ENCODE results near the gene HSD17B14. TPM values are rescaled to one million over a fixed set of nuclear protein-coding genes. Genes with fewer than 3 reads are reported as not detected.
A peak's percentile ranks its signal among the peaks of the same experiment; 100 is the strongest.
"Not testable (repeated sequence)": the region's sequence is repeated elsewhere in the genome, so short reads cannot be mapped to it uniquely, and the experiment has no call there.

Gene HSD17B14
- total RNA-seq, 4 donors from 2014 or later, result 3.5 to 15.1 (median 5.4) TPM

- Histone ChIP-seq H3K4me3 (no peak overlapping the region), H3K27ac (peak overlapping the region in 2 of 4 donors; percentile 21 to 100), H3K9me3 (no peaks in the 10 kb centered on the region), H3K4me1 (peaks cover 16 to 37% (median 23%) of the 10 kb centered on the region in 4 donors), H3K36me3 (peaks cover 0 to 20% (median 3%) of the 10 kb centered on the region in 4 donors), H3K27me3 (no peaks in the 10 kb centered on the region)
- in situ Hi-C loops (cut with MboI; ENCODE audit: low pct_ligation_motif_present in 1 of 4, low pct_unique_long_range_greater_than_20kb in 1 of 4, low sequenced_read_pairs in 3 of 4), result loop anchor here in 1 of 4 donors (10.0 kb wide), 1 partner anchor 76 kb away; the partner anchor contains the start of gene BAX
- peak in 1 of 3 donors; percentile 10 for TF ChIP-seq POLR2AphosphoS5 (IDR thresholded peaks at IDR 0.05)
- TF ChIP-seq EP300 (IDR thresholded peaks at IDR 0.05; ENCODE audit: low read depth), result no peak
- intact Hi-C loops (cut with DNase I; ENCODE audit: low total_unique reads), result loop anchor here (10.0 kb wide), 1 partner anchor 86 kb away; the partner anchor contains the start of gene FTL
- no peak for DNase-seq
- WGBS, 2 donors (ENCODE audit: low coverage in 1 of 2), result 83 to 90% methylated on average over 6 to 13 of the region's 13 CpGs
Observed at GRCh38 chr19:48879025-48879637, 42.8 kb upstream of the HSD17B14 start.

GRCh38 chr19:48878196-48879024 lies 42.1 kb upstream of the HSD17B14 start:
- Histone ChIP-seq H3K9me3 (no peaks in the 10 kb centered on the region), H3K36me3 (peaks cover 0 to 28% (median 3%) of the 10 kb centered on the region in 4 donors), H3K27me3 (no peaks in the 10 kb centered on the region), H3K4me3 (no peak overlapping the region), H3K4me1 (peaks cover 23 to 44% (median 31%) of the 10 kb centered on the region in 4 donors), H3K27ac (peak overlapping the region in 3 of 4 donors; percentile 7 to 100 (median 21))
- in situ Hi-C loops (cut with MboI; ENCODE audit: low pct_ligation_motif_present in 1 of 4, low pct_unique_long_range_greater_than_20kb in 1 of 4, low sequenced_read_pairs in 3 of 4) (loop anchor here in 1 of 4 donors (10.0 kb wide), 1 partner anchor 76 kb away; the partner anchor contains the start of gene BAX), intact Hi-C loops (cut with DNase I; ENCODE audit: low total_unique reads) (loop anchor here (10.0 kb wide), 1 partner anchor 86 kb away; the partner anchor contains the start of gene FTL)
- no peak for TF ChIP-seq EP300 (IDR thresholded peaks at IDR 0.05; ENCODE audit: low read depth)
- peak in 1 of 3 donors; percentile 3 for TF ChIP-seq POLR2AphosphoS5 (IDR thresholded peaks at IDR 0.05)
- no peak for DNase-seq
- 80 to 86% methylated on average over 4 to 11 of the region's 11 CpGs for WGBS, 2 donors (ENCODE audit: low coverage in 1 of 2)

GRCh38 chr19:48877855-48878195 lies 41.5 kb upstream of the HSD17B14 start:
- H3K27ac ChIP-seq, result peak overlapping the region in 3 of 4 donors; percentile 21 to 100 (median 100)
- 90% methylated on average over 6 of the region's 6 CpGs; no CpG with 5 or more reads in 1 of the 2 donors for WGBS, 2 donors (ENCODE audit: low coverage in 1 of 2)
- TF ChIP-seq POLR2AphosphoS5 (IDR thresholded peaks at IDR 0.05) (no peak), POLR2A (IDR thresholded peaks at IDR 0.05) (no peak), CTCF (IDR thresholded peaks at IDR 0.05) (no peak), EP300 (IDR thresholded peaks at IDR 0.05; ENCODE audit: low read depth) (no peak)
- intact Hi-C loops (cut with DNase I; ENCODE audit: low total_unique reads), result loop anchor here (10.0 kb wide), 1 partner anchor 87 kb away; the partner anchor contains the start of gene FTL
- no peaks in the 10 kb centered on the region for H3K9me3 ChIP-seq
- H3K36me3 ChIP-seq, result peaks cover 0 to 28% (median 3%) of the 10 kb centered on the region in 4 donors
- no peaks in the 10 kb centered on the region for H3K27me3 ChIP-seq
- DNase-seq, result no peak
- in situ Hi-C loops (cut with MboI; ENCODE audit: low pct_ligation_motif_present in 1 of 4, low pct_unique_long_range_greater_than_20kb in 1 of 4, low sequenced_read_pairs in 3 of 4), result loop anchor here in 1 of 4 donors (10.0 kb wide), 1 partner anchor 77 kb away; the partner anchor contains the start of gene BAX
- H3K4me3 ChIP-seq, result no peak overlapping the region
- H3K4me1 ChIP-seq, result peaks cover 23 to 48% (median 35%) of the 10 kb centered on the region in 4 donors

GRCh38 chr19:48876043-48876981 lies 40.0 kb upstream of the HSD17B14 start:
- H3K27me3 ChIP-seq, H3K9me3 ChIP-seq: not testable (repeated sequence)
- Histone ChIP-seq H3K36me3 (peaks cover 0 to 28% (median 3%) of the 10 kb centered on the region in 4 donors), H3K27ac (peak overlapping the region; percentile 100), H3K4me1 (peaks cover 23 to 48% (median 36%) of the 10 kb centered on the region in 4 donors), H3K4me3 (peak overlapping the region in 2 of 4 donors; percentile 75 to 98)
- peak in 1 of 3 donors; percentile 9 for TF ChIP-seq POLR2AphosphoS5 (IDR thresholded peaks at IDR 0.05)
- in situ Hi-C loops (cut with MboI; ENCODE audit: low pct_ligation_motif_present in 1 of 4, low pct_unique_long_range_greater_than_20kb in 1 of 4, low sequenced_read_pairs in 3 of 4), result loop anchor here in 1 of 4 donors (10.0 kb wide), 1 partner anchor 78 kb away; the partner anchor contains the start of gene BAX
- DNase-seq, result peak; percentile 52
- 63 to 71% methylated on average over 18 to 30 of the region's 30 CpGs for WGBS, 2 donors (ENCODE audit: low coverage in 1 of 2)
- intact Hi-C loops (cut with DNase I; ENCODE audit: low total_unique reads), result loop anchor here (10.0 kb wide), 1 partner anchor 88 kb away; the partner anchor contains the start of gene FTL

Data from transverse colon (tissue), 4 donors.